ENCODE results near the gene SMIM36.
"Not testable (repeated sequence)": the region's sequence is repeated elsewhere in the genome, so short reads cannot be mapped to it uniquely, and the experiment has no call there.

SMIM36 gene

GRCh38 chr17:55510986-55511721 lies at the start of gene SMIM36:
SMIM36 (minus strand) TSS chr17:55511452.
- DNase-seq (ENCODE audit: low spot score), result no peak

- no peak for DNase-seq (ENCODE audit: low spot score)
Observed at GRCh38 chr17:55555772-55556171, 44.5 kb upstream of the SMIM36 start.

DNA sequence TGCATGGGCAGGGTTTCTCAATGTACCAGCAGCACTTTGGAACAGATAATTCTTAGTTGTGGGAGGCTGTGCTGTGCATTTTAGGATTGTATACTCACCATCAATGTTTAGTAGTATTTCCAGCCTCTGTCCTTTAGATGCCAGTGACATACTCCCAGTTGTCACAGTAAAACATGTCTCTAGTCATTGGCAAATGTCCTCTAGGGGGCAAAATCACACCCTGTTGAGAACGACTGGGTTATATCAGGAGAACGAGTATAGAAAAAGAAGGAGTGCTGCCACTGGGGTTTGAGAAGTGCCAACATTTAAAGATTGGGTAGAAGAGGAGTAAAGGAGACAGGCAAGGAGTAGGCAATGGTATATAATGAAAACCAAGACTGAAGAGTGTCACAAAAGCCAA lies 37.9 kb upstream of the SMIM36 start:
- DNase-seq (ENCODE audit: low spot score), result no peak

DNA sequence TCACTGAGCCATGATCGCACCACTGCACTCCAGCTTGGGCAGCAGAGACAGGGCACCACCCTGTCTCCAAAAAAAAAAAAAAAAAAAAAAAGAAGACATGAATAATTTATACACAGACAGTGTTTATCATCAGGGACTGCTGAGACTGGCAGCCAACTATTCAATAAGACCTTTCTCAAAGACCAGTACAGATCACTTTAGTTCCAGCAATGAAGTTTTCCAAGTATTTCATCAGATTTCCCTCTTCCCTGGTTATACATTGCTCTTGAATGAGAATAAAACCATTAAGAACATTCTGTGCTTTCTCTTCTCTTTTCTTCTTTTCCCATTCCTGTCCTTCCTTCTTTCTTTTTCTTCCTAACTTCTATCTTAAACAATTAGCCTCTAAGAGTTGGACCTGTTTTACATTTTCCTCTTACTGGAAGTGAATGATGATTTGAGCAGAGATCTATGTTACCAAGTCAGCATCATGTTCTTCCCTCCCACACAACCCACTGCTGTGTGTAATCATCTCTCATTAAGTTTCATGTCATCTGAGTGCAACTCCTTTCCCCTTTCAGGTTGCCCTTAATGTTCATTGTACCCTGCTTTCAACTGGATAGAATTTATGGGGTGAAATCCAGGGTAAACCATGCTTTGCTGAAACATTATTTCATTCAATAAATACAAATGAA lies 35.9 kb upstream of the SMIM36 start:
- DNase-seq (ENCODE audit: low spot score), result no peak

- no peak for DNase-seq (ENCODE audit: low spot score)
Observed at GRCh38 chr17:55546481-55546880, 35.2 kb upstream of the SMIM36 start.

- DNase-seq (ENCODE audit: low spot score), result no peak
Observed at GRCh38 chr17:55545806-55546205, 34.6 kb upstream of the SMIM36 start.

- no peak for DNase-seq (ENCODE audit: low spot score)
Observed at GRCh38 chr17:55543709-55544108, 32.5 kb upstream of the SMIM36 start.

GRCh38 chr17:55540414-55541091 lies 29.3 kb upstream of the SMIM36 start:
- DNase-seq (ENCODE audit: low spot score), result no peak

DNA sequence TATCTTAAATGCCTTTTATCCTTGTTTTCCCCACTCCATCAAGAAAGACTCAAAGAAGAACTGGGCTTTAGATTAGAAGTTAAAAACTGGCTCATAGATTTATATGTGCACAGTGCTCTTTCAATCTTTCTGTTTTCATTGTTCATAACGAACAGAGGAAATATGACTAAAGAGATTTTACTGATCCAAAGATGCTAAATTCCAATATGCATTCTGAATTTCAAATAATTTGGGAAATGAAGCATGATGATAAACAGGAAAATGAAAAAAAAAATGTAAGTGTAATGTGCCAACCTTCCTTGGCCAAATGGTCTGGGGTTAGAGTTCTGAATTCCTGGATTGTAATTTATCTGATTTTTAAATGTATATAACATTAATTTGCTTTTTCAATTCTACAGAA lies 25.0 kb upstream of the SMIM36 start:
- no peak for DNase-seq (ENCODE audit: low spot score)

GRCh38 chr17:55533608-55534007 lies 22.4 kb upstream of the SMIM36 start:
- no peak for DNase-seq (ENCODE audit: low spot score)

GRCh38 chr17:55532670-55533069 lies 21.4 kb upstream of the SMIM36 start:
- DNase-seq (ENCODE audit: low spot score), result no peak

DNA sequence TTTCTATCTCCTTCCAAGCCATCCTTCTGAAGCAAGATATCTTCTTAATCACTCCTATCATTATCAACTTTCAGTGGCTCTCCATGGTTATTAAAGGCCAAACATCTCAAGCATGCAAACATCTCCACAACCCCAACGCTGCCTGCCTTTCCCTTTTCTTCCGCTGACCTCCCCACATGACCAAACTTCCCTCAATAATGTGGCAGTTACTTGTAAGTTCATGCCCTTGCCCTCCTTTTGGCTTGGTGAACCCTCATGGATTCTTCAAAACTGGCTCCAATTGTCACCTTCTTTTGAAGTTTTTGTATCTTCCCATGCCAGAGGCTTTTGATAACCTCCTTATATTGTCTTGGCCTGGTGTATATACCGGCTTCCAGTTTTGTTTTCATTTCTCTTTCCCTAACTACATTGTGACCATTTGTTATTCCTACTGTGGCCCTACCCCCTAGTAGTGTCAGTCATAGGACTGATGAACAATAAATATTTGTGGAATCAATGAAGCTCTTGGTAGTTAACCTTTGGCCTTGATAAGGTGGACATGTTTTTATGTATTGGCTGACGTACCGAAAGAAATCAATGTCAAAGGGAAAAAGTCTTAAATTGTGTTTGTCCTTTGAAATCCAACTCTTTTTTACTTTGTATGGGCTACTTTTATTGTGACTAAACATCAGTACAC lies 19.9 kb upstream of the SMIM36 start:
- no peak for DNase-seq (ENCODE audit: low spot score)

GRCh38 chr17:55530064-55530463 lies 18.8 kb upstream of the SMIM36 start:
- DNase-seq (ENCODE audit: low spot score), result no peak

DNA sequence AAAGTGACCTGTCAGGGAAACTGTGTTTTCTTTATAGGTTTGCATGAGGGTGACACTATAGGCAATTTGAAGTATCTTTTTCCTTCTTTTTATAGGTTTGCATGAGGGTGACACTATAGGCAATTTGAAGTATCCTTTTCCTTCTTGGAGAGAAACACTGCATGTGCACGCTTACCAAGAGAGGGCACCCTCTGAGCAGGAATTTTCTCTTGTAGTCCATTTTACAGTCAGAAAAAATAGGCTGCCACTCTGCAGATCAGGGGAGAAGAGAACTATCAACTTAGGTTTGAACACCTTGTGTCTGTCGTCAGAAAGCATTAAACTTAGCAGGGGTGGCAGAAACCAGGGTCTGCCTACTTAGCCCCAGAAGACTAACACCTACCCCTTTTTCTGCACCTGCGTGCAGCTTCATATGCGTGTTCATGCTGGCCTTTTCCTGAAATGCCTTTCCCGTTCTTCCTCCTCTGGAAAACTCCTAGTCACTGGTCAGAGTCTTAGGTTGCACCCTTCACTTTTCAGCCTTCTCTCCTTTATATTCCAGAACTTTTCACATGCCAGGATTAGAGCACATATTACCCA lies 16.4 kb upstream of the SMIM36 start:
- no peak for DNase-seq (ENCODE audit: low spot score)

GRCh38 chr17:55524440-55525220 lies 13.4 kb upstream of the SMIM36 start:
- no peak for DNase-seq (ENCODE audit: low spot score)

DNA sequence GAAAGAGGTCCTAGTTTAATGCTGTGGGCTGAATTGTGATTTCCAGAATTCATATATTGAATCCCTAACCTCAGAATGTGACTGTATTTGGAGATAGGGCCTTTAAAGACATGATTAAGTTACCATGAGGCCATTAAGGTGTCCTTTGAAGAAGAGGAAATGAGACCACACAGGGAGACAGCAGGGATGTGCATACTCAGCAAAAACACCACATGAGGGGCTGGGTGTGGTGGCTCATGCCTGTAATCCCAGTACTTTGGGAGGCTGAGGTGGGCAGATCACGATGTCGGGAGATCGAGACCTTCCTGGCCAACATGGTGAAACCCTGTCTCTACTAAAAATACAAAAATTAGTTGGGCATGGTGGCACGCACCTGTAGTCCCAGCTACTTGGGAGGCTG lies 11.8 kb upstream of the SMIM36 start:
- DNase-seq (ENCODE audit: low spot score), result not testable (repeated sequence)

- no peak for DNase-seq (ENCODE audit: low spot score)
Observed at GRCh38 chr17:55521186-55521585, 9.9 kb upstream of the SMIM36 start.

DNA sequence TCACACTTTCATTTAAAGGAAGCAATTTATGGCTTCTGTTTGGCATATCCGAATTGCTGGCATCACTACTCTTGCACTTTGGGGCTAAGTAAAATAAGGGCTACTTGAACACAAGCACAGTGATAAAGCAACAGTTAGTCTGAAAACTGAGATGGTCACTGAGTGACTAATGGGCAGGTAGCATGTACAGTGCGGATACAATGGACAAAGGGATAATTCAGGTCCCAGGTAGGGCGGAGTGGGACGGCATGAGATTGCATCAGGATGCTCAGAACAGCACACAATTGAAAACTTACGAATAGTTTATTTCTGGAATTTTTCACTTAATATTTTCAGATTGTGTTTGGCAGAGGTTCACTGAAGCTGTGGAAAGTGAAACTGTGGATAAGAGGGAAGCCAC lies 9.2 kb upstream of the SMIM36 start:
- DNase-seq (ENCODE audit: low spot score), result no peak

GRCh38 chr17:55518510-55518909 lies 7.3 kb upstream of the SMIM36 start:
- DNase-seq (ENCODE audit: low spot score), result no peak

GRCh38 chr17:55513885-55514590 lies 2.8 kb upstream of the SMIM36 start:
- peak; percentile 76 for DNase-seq (ENCODE audit: low spot score)

- DNase-seq (ENCODE audit: low spot score), result not testable (repeated sequence)
Observed at GRCh38 chr17:55507669-55508068, 3.6 kb downstream of the SMIM36 start.
